IPS-NIHi7 (cell line): ENCODE data around the gene NFKBIE.

ENCODE experiments used
- DNase-seq: peaks from one replicate; pipeline ENCODE4 v3.0.0; 2012; ENCODE audit warnings: mixed read lengths; ENCODE audit errors: extremely low spot score

NFKBIE gene

GRCh38 chr6:44272999-44273566 is 7.7 kb upstream of the NFKBIE start:
- no peak for DNase-seq

GRCh38 chr6:44272529-44272928 is 7.2 kb upstream of the NFKBIE start:
- no peak for DNase-seq

GRCh38 chr6:44271914-44272313 is 6.6 kb upstream of the NFKBIE start:
- no peak for DNase-seq

GRCh38 chr6:44271406-44271723 is 6.0 kb upstream of the NFKBIE start:
- DNase-seq, result no peak

- peak; percentile 79 for DNase-seq
These were observed 5.4 kb upstream of the NFKBIE start for GRCh38 chr6:44270526-44271405.

GRCh38 chr6:44269921-44270525 is 4.7 kb upstream of the NFKBIE start, which contains the start of gene TMEM151B:
TMEM151B (plus strand) TSS chr6:44270450; CDS start chr6:44270743, 293 bp downstream.
- DNase-seq, result no peak

- DNase-seq, result no peak
These were observed 4.0 kb upstream of the NFKBIE start for GRCh38 chr6:44269178-44269920.

GRCh38 chr6:44268095-44268628 is 2.8 kb upstream of the NFKBIE start:
- DNase-seq, result peak; percentile 79

GRCh38 chr6:44267252-44267651 is 1.9 kb upstream of the NFKBIE start:
- no peak for DNase-seq

- DNase-seq, result no peak
These were observed 996 bp upstream of the NFKBIE start for GRCh38 chr6:44266347-44266746.

- no peak for DNase-seq
These were observed 427 bp upstream of the NFKBIE start for GRCh38 chr6:44265722-44266233.

GRCh38 chr6:44264154-44265006 is 971 bp downstream of the NFKBIE start:
- no peak for DNase-seq

- DNase-seq, result peak; percentile 46
These were observed 1.8 kb downstream of the NFKBIE start for GRCh38 chr6:44263354-44264100.

- no peak for DNase-seq
These were observed 2.6 kb downstream of the NFKBIE start for GRCh38 chr6:44262467-44263353.

GRCh38 chr6:44261581-44261980 is 3.8 kb downstream of the NFKBIE start:
- DNase-seq, result no peak

GRCh38 chr6:44260451-44261297 is 4.7 kb downstream of the NFKBIE start:
- DNase-seq, result no peak

GRCh38 chr6:44260011-44260410 is 5.3 kb downstream of the NFKBIE start:
- no peak for DNase-seq

GRCh38 chr6:44258921-44259320 is 6.4 kb downstream of the NFKBIE start:
- DNase-seq, result no peak
